Effector memory CD4-positive, alpha-beta T cell (primary cell): ENCODE measurements around the gene PATL2.

Experiments
- DNase-seq, 3 donors: peaks; one replicate each; pipeline ENCODE4 v3.0.0-alpha.2; 2020
- H3K27ac ChIP-seq: 2 replicates; pipeline ENCODE4 v1.7.0; 2013; ENCODE audit warnings: mild to moderate bottlenecking, low read length, moderate library complexity; ENCODE audit not compliant: insufficient read depth, poor library complexity, severe bottlenecking
- H3K27me3 ChIP-seq: replicated peaks from 2 replicates; pipeline ENCODE4 v1.7.0; 2013; ENCODE audit warnings: mild to moderate bottlenecking, low read length; ENCODE audit not compliant: insufficient read depth, control insufficient read depth, poor library complexity, severe bottlenecking
- H3K36me3 ChIP-seq: 2 replicates; pipeline ENCODE4 v1.7.0; 2013; ENCODE audit warnings: mild to moderate bottlenecking, low read length, moderate library complexity; ENCODE audit not compliant: control insufficient read depth, insufficient read depth
- H3K4me1 ChIP-seq: 2 replicates; pipeline ENCODE4 v1.7.0; 2013; ENCODE audit warnings: low read length, mild to moderate bottlenecking; ENCODE audit not compliant: control insufficient read depth, insufficient read depth, poor library complexity, severe bottlenecking
- H3K4me3 ChIP-seq: 2 replicates; pipeline ENCODE4 v1.7.0; 2013; ENCODE audit warnings: low read length, low read depth, mild to moderate bottlenecking; ENCODE audit not compliant: insufficient read depth, poor library complexity, severe bottlenecking
- H3K9me3 ChIP-seq: 2 replicates; pipeline ENCODE4 v1.7.0; 2013; ENCODE audit warnings: mild to moderate bottlenecking, low read length, moderate library complexity; ENCODE audit not compliant: control insufficient read depth

PATL2 gene

DNA sequence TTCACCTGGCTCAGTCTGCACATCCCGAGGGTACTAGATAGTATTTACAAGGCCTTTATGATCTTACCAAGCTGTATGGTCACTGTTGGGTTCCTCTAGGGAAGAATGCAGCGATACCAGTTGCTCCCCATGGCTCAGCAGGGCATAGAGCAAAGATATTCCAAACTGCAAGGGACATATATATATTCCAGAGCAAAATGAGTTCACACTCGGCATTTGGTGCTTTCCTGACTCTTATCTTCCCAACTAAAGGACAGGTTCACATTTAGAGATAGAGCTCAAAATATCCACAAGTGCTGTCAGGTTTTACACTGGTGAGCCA, 44.1 kb downstream of the PATL2 start:
- no peaks in the 10 kb centered on the region for H3K36me3 ChIP-seq
- H3K4me1 ChIP-seq, result peaks cover 78% of the 10 kb centered on the region
- H3K4me3 ChIP-seq, result peak overlapping the region; percentile 31
- no peaks in the 10 kb centered on the region for H3K9me3 ChIP-seq
- peak overlapping the region; percentile 62 for H3K27ac ChIP-seq
- H3K27me3 ChIP-seq, result no peaks in the 10 kb centered on the region
- DNase-seq, result no peak

- peaks cover 72% of the 10 kb centered on the region for H3K4me1 ChIP-seq
- H3K36me3 ChIP-seq, result no peaks in the 10 kb centered on the region
- no peaks in the 10 kb centered on the region for H3K27me3 ChIP-seq
- H3K27ac ChIP-seq, result peak overlapping the region; percentile 62
- peak overlapping the region; percentile 31 for H3K4me3 ChIP-seq
- H3K9me3 ChIP-seq, result no peaks in the 10 kb centered on the region
- DNase-seq, result no peak
Measured at GRCh38 chr15:44666210-44667038, 44.7 kb downstream of the PATL2 start.

DNA sequence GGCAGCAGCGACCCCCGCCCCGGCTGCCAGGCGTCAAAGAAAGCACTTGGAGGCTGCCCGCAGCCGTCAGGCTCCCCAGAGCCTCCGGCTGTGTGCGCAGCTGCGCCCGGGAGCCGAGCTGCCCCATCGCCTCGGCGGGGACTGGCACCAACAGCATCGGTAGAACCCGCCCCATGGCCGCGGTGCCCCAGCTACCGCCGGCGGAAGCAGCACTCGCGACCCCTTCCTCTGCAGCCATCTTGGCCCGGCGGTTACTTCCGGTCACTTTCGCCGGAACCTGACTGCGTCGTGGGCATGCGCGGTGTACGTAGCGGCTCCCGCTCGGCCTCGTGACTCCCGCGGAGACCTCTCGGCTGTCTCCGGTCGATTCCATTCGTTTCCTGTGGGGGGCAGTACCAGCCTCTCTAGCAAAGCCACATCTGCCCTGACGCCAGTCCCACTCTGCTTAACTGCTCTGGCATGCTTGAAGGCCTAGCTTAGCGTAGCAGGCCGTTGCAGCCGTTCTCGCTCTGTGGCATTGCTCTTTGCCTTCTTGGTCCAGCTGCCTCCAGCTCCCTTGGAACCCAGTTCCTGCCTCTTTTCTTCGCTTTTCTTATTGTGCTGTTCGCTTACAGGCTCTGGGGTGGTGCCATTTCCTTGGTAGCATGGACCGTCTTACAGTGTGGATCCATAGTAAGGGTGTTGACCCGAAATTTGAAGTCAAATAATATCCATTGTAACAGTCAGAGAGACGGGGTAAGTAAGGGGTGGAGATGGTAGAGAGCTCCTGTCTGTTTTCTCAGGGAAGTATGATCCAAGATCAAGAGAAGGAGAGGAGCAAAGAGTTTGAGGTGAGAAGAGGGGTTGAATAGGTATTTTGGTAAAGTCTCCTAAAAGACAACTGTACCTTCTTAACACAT, 47.5 kb downstream of the PATL2 start, which contains the start of gene SPG11:
Gene SPG11 (minus strand): TSS at position 253 of the 899 bp plus-strand sequence. CDS start 15 bp downstream, at position 238.
- peak; percentile 92 to 93 (median 92) for DNase-seq
- Histone ChIP-seq H3K27ac (peak within 1 kb of the TSS; percentile 96), H3K4me3 (peak within 1 kb of the TSS; percentile 79), H3K9me3 (no peaks in the 10 kb centered on the region), H3K36me3 (no peaks in the 10 kb centered on the region), H3K27me3 (no peaks in the 10 kb centered on the region), H3K4me1 (peaks cover 45% of the 10 kb centered on the region)

DNA sequence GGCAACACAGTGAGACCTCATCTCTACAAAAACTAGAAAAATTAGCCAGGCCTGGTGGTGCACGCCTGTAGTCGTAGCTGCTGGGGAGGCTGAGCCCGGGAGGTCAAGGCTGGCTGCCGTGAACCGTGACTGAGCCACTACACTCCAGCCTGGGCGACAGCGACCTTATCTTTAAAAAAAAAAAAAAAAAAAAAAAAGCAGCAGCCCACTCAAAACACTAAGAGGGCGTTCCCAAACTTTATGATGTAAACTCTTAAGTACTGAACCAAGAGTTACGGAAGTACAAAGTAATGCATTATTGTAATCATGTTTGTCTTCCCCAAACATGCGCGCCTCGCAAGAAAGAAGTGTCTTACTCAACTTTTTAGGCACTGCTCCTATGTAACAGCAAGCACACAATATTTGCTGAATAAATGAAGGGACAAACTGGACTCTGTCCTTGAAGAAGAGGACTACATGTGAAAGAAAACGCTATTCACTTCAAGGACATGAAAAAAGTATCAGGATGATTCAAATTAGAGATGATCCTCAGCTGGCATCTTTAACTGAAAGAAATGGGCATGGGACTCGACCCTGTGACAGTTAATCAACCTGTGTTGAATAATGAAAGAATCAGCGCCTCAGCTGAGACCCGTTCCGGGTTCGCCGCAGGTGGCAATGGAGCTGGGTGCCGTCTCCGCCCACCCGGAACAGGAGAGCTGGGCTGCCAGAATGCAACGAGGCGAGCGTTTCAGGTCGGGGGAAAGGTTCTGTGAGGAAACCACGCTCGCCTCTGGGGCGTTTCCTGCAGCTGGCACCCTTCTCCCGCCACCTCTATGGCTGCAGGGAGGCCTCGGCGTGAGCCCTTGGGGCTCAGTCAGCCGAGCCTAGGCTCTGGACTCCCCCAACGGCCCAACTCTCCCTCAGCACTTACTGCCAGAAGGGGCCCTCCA, 48.4 kb downstream of the PATL2 start:
- Histone ChIP-seq H3K36me3 (no peaks in the 10 kb centered on the region), H3K4me1 (peaks cover 42% of the 10 kb centered on the region), H3K27me3 (no peaks in the 10 kb centered on the region), H3K4me3 (peak overlapping the region; percentile 79), H3K9me3 (no peaks in the 10 kb centered on the region), H3K27ac (peak overlapping the region; percentile 96)
- DNase-seq, result peak; percentile 78 to 81 (median 78)

- peaks cover 35% of the 10 kb centered on the region for H3K4me1 ChIP-seq
- H3K9me3 ChIP-seq, result no peaks in the 10 kb centered on the region
- H3K4me3 ChIP-seq, result no peak overlapping the region
- peaks cover 5% of the 10 kb centered on the region for H3K36me3 ChIP-seq
- H3K27me3 ChIP-seq, result no peaks in the 10 kb centered on the region
- H3K27ac ChIP-seq, result peak overlapping the region; percentile 96
- no peak for DNase-seq
Measured at GRCh38 chr15:44661576-44661975, 49.5 kb downstream of the PATL2 start.

DNA sequence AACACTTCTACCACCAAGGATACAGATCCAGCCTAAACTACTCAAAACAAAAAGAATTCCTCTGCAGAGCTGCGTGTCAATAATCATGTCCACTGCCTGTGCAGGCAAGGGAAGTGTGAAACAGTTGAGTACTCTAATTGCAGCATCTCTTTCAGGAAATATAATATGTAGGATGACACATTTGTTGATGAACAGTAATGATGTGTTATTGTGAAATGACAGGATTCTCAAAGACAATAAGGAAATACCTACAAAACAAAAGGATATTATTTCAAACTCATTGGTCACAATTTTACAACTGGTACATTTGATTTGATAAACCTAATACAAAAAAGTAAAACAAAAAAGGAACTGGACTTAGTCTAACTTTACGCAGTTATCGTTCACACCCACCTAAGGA, 52.1 kb downstream of the PATL2 start:
- Histone ChIP-seq H3K4me3 (no peak overlapping the region), H3K27ac (no peak overlapping the region), H3K9me3 (no peaks in the 10 kb centered on the region), H3K4me1 (peaks cover 10% of the 10 kb centered on the region), H3K36me3 (peaks cover 18% of the 10 kb centered on the region), H3K27me3 (no peaks in the 10 kb centered on the region)
- DNase-seq, result no peak

DNA sequence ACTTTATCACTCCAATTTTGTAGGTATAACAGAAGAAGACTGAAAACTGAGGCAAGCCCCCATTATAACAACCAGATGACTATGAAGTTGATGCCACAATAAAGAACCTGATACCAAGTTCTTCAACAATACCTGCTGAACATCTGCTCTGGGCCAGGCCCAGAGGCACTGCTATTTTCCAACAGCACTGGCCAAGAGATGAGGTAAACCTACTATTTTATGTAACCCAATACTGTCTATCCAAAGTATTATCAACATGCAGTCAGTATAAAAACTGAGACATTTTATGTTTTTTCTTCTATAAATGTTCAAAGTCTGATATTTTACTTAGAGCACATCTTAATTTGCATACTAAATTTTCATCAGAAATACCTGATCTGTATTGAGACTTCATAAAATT, 53.7 kb downstream of the PATL2 start:
- no peaks in the 10 kb centered on the region for H3K9me3 ChIP-seq
- DNase-seq, result no peak
- no peak overlapping the region for H3K27ac ChIP-seq
- H3K27me3 ChIP-seq, result no peaks in the 10 kb centered on the region
- H3K4me1 ChIP-seq, result peaks cover 2% of the 10 kb centered on the region
- no peak overlapping the region for H3K4me3 ChIP-seq
- peaks cover 32% of the 10 kb centered on the region for H3K36me3 ChIP-seq

GRCh38 chr15:44656913-44657312, 54.2 kb downstream of the PATL2 start:
- Histone ChIP-seq H3K9me3 (no peaks in the 10 kb centered on the region), H3K4me1 (no peaks in the 10 kb centered on the region), H3K36me3 (peaks cover 33% of the 10 kb centered on the region), H3K27ac (no peak overlapping the region), H3K27me3 (no peaks in the 10 kb centered on the region), H3K4me3 (no peak overlapping the region)
- no peak for DNase-seq

- Histone ChIP-seq H3K4me3 (no peak overlapping the region), H3K27me3 (no peaks in the 10 kb centered on the region), H3K4me1 (no peaks in the 10 kb centered on the region), H3K27ac (no peak overlapping the region), H3K9me3 (no peaks in the 10 kb centered on the region), H3K36me3 (peaks cover 39% of the 10 kb centered on the region)
- no peak for DNase-seq
Measured at GRCh38 chr15:44656298-44656697, 54.8 kb downstream of the PATL2 start.
